Measurements from ENCODE around the gene SP1.

DNA sequence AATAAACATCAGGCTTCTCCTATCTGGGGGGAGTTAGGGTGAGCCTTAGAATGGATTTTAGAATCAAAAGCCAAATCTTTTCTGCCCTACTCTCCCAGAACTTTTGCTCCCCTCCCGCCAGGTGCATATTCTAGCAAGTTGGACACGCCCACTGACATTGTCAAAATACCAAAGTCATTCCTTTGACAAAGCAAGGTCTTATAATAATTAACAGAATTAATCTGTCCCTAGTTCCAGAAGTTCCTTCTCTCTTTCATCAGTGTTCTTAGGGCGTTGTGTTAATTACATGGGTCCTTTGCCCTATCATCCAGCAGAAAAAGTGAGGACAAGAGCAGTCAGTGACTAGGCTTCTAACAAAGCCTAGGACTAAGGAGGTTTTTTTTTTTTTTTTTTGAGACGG lies 64.0 kb downstream of the SP1 start:
- TF ChIP-seq ZNF292 (tag by site-specific recombination; IDR thresholded peaks at IDR 0.05; ENCODE audit: borderline replicate concordance, low read depth) (no peak), ZNF558 (tag by site-specific recombination; IDR thresholded peaks at IDR 0.05) (no peak), ZNF24 (tag by site-specific recombination; IDR thresholded peaks at IDR 0.05) (no peak)

All from HEK293 (cell line).